C4-2B (cell line): Measurements from ENCODE around the gene TNC.

Source experiments
- ZFX ChIP-seq: fragments of 450-650 bp; IDR thresholded peaks from 2 replicates; pipeline ENCODE4 v1.6.1; 2017
- TF ChIP-seq, protein P1 (sequence below): fragments of 450-650 bp; conservative IDR thresholded peaks from 2 replicates; pipeline ENCODE4 v1.5.1; 2017; ENCODE audit warnings: mild to moderate bottlenecking

DNA sequence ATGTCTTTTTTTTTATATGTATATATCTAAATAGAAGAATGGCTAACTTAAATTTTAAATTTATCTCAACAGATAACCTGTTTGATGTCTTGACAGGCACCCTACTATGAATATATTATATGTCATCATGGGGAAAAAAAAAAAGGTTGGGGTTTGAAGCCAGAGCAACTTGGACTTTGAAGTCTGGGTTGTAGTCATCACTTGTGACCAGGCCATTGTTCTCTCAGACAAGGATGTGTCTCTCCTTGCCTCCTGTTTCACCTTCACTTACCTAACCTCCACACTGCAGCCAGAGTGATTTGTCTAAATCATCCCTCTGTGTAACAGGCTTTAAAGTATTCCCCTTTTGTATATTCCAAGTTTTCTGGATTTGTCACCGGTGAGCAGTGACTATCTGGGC, 130.8 kb downstream of the TNC start:
- TF ChIP-seq, protein P1, sequence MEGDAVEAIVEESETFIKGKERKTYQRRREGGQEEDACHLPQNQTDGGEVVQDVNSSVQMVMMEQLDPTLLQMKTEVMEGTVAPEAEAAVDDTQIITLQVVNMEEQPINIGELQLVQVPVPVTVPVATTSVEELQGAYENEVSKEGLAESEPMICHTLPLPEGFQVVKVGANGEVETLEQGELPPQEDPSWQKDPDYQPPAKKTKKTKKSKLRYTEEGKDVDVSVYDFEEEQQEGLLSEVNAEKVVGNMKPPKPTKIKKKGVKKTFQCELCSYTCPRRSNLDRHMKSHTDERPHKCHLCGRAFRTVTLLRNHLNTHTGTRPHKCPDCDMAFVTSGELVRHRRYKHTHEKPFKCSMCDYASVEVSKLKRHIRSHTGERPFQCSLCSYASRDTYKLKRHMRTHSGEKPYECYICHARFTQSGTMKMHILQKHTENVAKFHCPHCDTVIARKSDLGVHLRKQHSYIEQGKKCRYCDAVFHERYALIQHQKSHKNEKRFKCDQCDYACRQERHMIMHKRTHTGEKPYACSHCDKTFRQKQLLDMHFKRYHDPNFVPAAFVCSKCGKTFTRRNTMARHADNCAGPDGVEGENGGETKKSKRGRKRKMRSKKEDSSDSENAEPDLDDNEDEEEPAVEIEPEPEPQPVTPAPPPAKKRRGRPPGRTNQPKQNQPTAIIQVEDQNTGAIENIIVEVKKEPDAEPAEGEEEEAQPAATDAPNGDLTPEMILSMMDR, result no peak
- TF ChIP-seq ZFX, result no peak
